Breast epithelium (tissue), 3 donors: ENCODE measurements around the gene IGDCC3.

Source experiments
- CTCF ChIP-seq, 3 donors: fragments of 450-650 bp; IDR thresholded peaks; one replicate each; pipeline ENCODE4 v1.5.1; 2016 to 2017; ENCODE audit warnings: antibody characterized with exemption in 3 of 3, mild to moderate bottlenecking in 3 of 3, moderate library complexity in 3 of 3
- POLR2A ChIP-seq: fragments of 450-650 bp; IDR thresholded peaks from one replicate; pipeline ENCODE4 v1.6.1; 2016; ENCODE audit warnings: antibody characterized with exemption, mild to moderate bottlenecking, moderate library complexity

- TF ChIP-seq CTCF (IDR thresholded peaks at IDR 0.05) (no peak), POLR2A (no peak)
Measured at GRCh38 chr15:65363766-65364165, 14.0 kb downstream of the IGDCC3 start.
